Activated CD4-positive, alpha-beta T cell treated with anti-CD3 and anti-CD28 coated beads, Interleukin-2, amount 50 U/mL, for 16 hours (primary cell): Measurements from ENCODE around the gene XRCC1.
"Not testable (repeated sequence)": the region's sequence is repeated elsewhere in the genome, so short reads cannot be mapped to it uniquely, and the experiment has no call there.

Source experiments
- DNase-seq: peaks from one replicate; pipeline ENCODE4 v3.0.0-alpha.2; 2020

Gene XRCC1

GRCh38 chr19:43572171-43572588 is 3.1 kb downstream of the XRCC1 start:
- no peak for DNase-seq

- DNase-seq: no peak
Measured at GRCh38 chr19:43570174-43570791, 5.0 kb downstream of the XRCC1 start.

- no peak for DNase-seq
Measured at GRCh38 chr19:43569657-43570056, 5.7 kb downstream of the XRCC1 start.

- DNase-seq: no peak
Measured at GRCh38 chr19:43564800-43565199, 10.5 kb downstream of the XRCC1 start.

GRCh38 chr19:43563816-43564457 is 11.4 kb downstream of the XRCC1 start:
- no peak for DNase-seq

GRCh38 chr19:43562698-43563241 is 12.6 kb downstream of the XRCC1 start:
- DNase-seq: peak; percentile 92

- DNase-seq: no peak
Measured at GRCh38 chr19:43562226-43562697, 13.1 kb downstream of the XRCC1 start.

GRCh38 chr19:43561139-43561970 is 14.0 kb downstream of the XRCC1 start:
- no peak for DNase-seq

- DNase-seq: no peak
Measured at GRCh38 chr19:43560687-43561086, 14.6 kb downstream of the XRCC1 start.

GRCh38 chr19:43555185-43555770 is 20.0 kb downstream of the XRCC1 start:
- peak; percentile 86 for DNase-seq

- no peak for DNase-seq
Measured at GRCh38 chr19:43554317-43554895, 20.9 kb downstream of the XRCC1 start.

GRCh38 chr19:43553656-43554055 is 21.7 kb downstream of the XRCC1 start:
- no peak for DNase-seq

GRCh38 chr19:43552616-43553015 is 22.7 kb downstream of the XRCC1 start:
- DNase-seq: no peak

GRCh38 chr19:43552198-43552450 is 23.2 kb downstream of the XRCC1 start:
- DNase-seq: no peak

- no peak for DNase-seq
Measured at GRCh38 chr19:43551399-43552197, 23.7 kb downstream of the XRCC1 start.

- no peak for DNase-seq
Measured at GRCh38 chr19:43548706-43549105, 26.6 kb downstream of the XRCC1 start.

- DNase-seq: not testable (repeated sequence)
Measured at GRCh38 chr19:43547926-43548325, 27.4 kb downstream of the XRCC1 start.

- DNase-seq: no peak
Measured at GRCh38 chr19:43546581-43546980, 28.7 kb downstream of the XRCC1 start.

GRCh38 chr19:43545981-43546380 is 29.3 kb downstream of the XRCC1 start:
- no peak for DNase-seq

GRCh38 chr19:43545276-43545675 is 30.1 kb downstream of the XRCC1 start:
- no peak for DNase-seq

- no peak for DNase-seq
Measured at GRCh38 chr19:43544077-43544476, 31.2 kb downstream of the XRCC1 start.
